CD4-positive, alpha-beta T cell treated with Interleukin-21 for 1 hour (primary cell): ENCODE results near the gene DR1.

Experiments used
- DNase-seq: peaks from one replicate; pipeline ENCODE4 v3.0.0-alpha.2; 2020

The DR1 gene

GRCh38 chr1:93345633-93346420, at the start of gene DR1:
TSS of gene DR1 (plus strand) at chr1:93345907. CDS start at chr1:93346646, 739 bp downstream.
- peak; percentile 90 for DNase-seq

- no peak for DNase-seq
These were observed 49.1 kb upstream of the DR1 start for GRCh38 chr1:93296555-93297154.

GRCh38 chr1:93301131-93301530, 44.6 kb upstream of the DR1 start:
- no peak for DNase-seq

GRCh38 chr1:93302078-93302477, 43.6 kb upstream of the DR1 start:
- no peak for DNase-seq

GRCh38 chr1:93304716-93305138, 41.0 kb upstream of the DR1 start:
- DNase-seq: peak; percentile 68

GRCh38 chr1:93306920-93307319, 38.8 kb upstream of the DR1 start:
- DNase-seq: no peak

GRCh38 chr1:93313026-93313425, 32.7 kb upstream of the DR1 start:
- DNase-seq: no peak

- peak; percentile 0 for DNase-seq
These were observed 28.5 kb upstream of the DR1 start for GRCh38 chr1:93317207-93317606.

GRCh38 chr1:93317943-93318342, 27.8 kb upstream of the DR1 start:
- no peak for DNase-seq

GRCh38 chr1:93321720-93322119, 24.0 kb upstream of the DR1 start:
- no peak for DNase-seq

GRCh38 chr1:93322349-93322748, 23.4 kb upstream of the DR1 start:
- no peak for DNase-seq

GRCh38 chr1:93323185-93323820, 22.4 kb upstream of the DR1 start:
- no peak for DNase-seq

GRCh38 chr1:93324486-93325464, 20.9 kb upstream of the DR1 start:
- no peak for DNase-seq

- DNase-seq: no peak
These were observed 16.6 kb upstream of the DR1 start for GRCh38 chr1:93328809-93329760.

- no peak for DNase-seq
These were observed 15.5 kb upstream of the DR1 start for GRCh38 chr1:93330196-93330595.

GRCh38 chr1:93330617-93331016, 15.1 kb upstream of the DR1 start:
- DNase-seq: no peak

- DNase-seq: no peak
These were observed 14.3 kb upstream of the DR1 start for GRCh38 chr1:93331412-93331811.

- DNase-seq: no peak
These were observed 13.3 kb upstream of the DR1 start for GRCh38 chr1:93332368-93332767.

- DNase-seq: no peak
These were observed 7.1 kb upstream of the DR1 start for GRCh38 chr1:93338387-93339146.

- no peak for DNase-seq
These were observed 6.5 kb upstream of the DR1 start for GRCh38 chr1:93339171-93339697.

GRCh38 chr1:93340090-93340489, 5.6 kb upstream of the DR1 start:
- no peak for DNase-seq
